Measurements from ENCODE around the gene TEX11. TPM values are rescaled to one million over a fixed set of nuclear protein-coding genes. Genes with fewer than 3 reads are reported as not detected.

Gene TEX11
- total and polyA plus RNA-seq, 7 donors, result 0.79 to 2.4 (median 2.3) TPM; not detected in 4

- no peaks in the 10 kb centered on the region for H3K27me3 ChIP-seq
- H3K27ac ChIP-seq, result no peak overlapping the region
- H3K9me3 ChIP-seq, result no peaks in the 10 kb centered on the region
- DNase-seq, result no peak
- H3K4me3 ChIP-seq, result no peak overlapping the region
- intact Hi-C loops (cut with DNase I), result no loop called here
- peaks cover 0 to 53% (median 4%) of the 10 kb centered on the region in 4 donors for H3K36me3 ChIP-seq
- H3K4me1 ChIP-seq, result no peaks in the 10 kb centered on the region
- TF ChIP-seq POLR2AphosphoS5 (IDR thresholded peaks at IDR 0.05), result no peak
- TF ChIP-seq CTCF (IDR thresholded peaks at IDR 0.05), result no peak
- TF ChIP-seq EP300 (IDR thresholded peaks at IDR 0.05), result no peak
- TF ChIP-seq POLR2A (IDR thresholded peaks at IDR 0.05), result no peak
- 94 to 96% methylated on average over 2 of the region's 2 CpGs for WGBS, 2 donors
These were observed 410.4 kb downstream of the TEX11 start for GRCh38 chrX:70498129-70498528.

GRCh38 chrX:70497026-70497425 lies 411.5 kb downstream of the TEX11 start:
- H3K27me3 ChIP-seq, result no peaks in the 10 kb centered on the region
- WGBS, 2 donors, result 95 to 98% methylated on average over 3 of the region's 3 CpGs
- intact Hi-C loops (cut with DNase I), result no loop called here
- H3K9me3 ChIP-seq, result no peaks in the 10 kb centered on the region
- no peak for DNase-seq
- no peak overlapping the region for H3K4me3 ChIP-seq
- TF ChIP-seq CTCF (IDR thresholded peaks at IDR 0.05) (no peak), POLR2AphosphoS5 (IDR thresholded peaks at IDR 0.05) (no peak)
- H3K36me3 ChIP-seq, result peaks cover 0 to 54% (median 4%) of the 10 kb centered on the region in 4 donors
- no peak overlapping the region for H3K27ac ChIP-seq
- no peaks in the 10 kb centered on the region for H3K4me1 ChIP-seq

GRCh38 chrX:70496491-70496890 lies 412.0 kb downstream of the TEX11 start:
- Histone ChIP-seq H3K36me3 (peaks cover 0 to 53% (median 4%) of the 10 kb centered on the region in 4 donors), H3K4me1 (no peaks in the 10 kb centered on the region), H3K9me3 (no peaks in the 10 kb centered on the region), H3K27ac (no peak overlapping the region), H3K27me3 (no peaks in the 10 kb centered on the region), H3K4me3 (no peak overlapping the region)
- intact Hi-C loops (cut with DNase I), result no loop called here
- 83 to 90% methylated on average over 5 of the region's 5 CpGs for WGBS, 2 donors
- TF ChIP-seq POLR2A (IDR thresholded peaks at IDR 0.05) (no peak), CTCF (IDR thresholded peaks at IDR 0.05) (no peak), POLR2AphosphoS5 (IDR thresholded peaks at IDR 0.05) (no peak), EP300 (IDR thresholded peaks at IDR 0.05) (no peak)
- DNase-seq, result no peak

GRCh38 chrX:70494441-70494840 lies 414.1 kb downstream of the TEX11 start:
- peaks cover 0 to 32% (median 4%) of the 10 kb centered on the region in 4 donors for H3K36me3 ChIP-seq
- no peak overlapping the region for H3K4me3 ChIP-seq
- WGBS, 2 donors, result 89 to 94% methylated on average over 4 of the region's 4 CpGs

More at GRCh38 chrX:70494441-70494840, 414.1 kb downstream of the TEX11 start:
- intact Hi-C loops (cut with DNase I), result no loop called here
- TF ChIP-seq POLR2A (IDR thresholded peaks at IDR 0.05) (no peak), CTCF (IDR thresholded peaks at IDR 0.05) (no peak), EP300 (IDR thresholded peaks at IDR 0.05) (no peak), POLR2AphosphoS5 (IDR thresholded peaks at IDR 0.05) (no peak)
- H3K4me1 ChIP-seq, result no peaks in the 10 kb centered on the region
- no peaks in the 10 kb centered on the region for H3K9me3 ChIP-seq
- DNase-seq, result no peak
- H3K27ac ChIP-seq, result no peak overlapping the region
- H3K27me3 ChIP-seq, result no peaks in the 10 kb centered on the region
